SK-N-MC (cell line): ENCODE measurements around the gene MADCAM1.

ENCODE experiments used
- EZH2 ChIP-seq: fragments of 200-600 bp; sonication (generic); IDR thresholded peaks from one replicate; pipeline ENCODE4 v1.6.1; 2017; ENCODE audit warnings: antibody characterized with exemption
- POLR2AphosphoS5 ChIP-seq: IDR thresholded peaks from 2 replicates; pipeline ENCODE4 v1.6.1; 2012; ENCODE audit warnings: mild to moderate bottlenecking, low read depth, low read length, borderline replicate concordance

DNA sequence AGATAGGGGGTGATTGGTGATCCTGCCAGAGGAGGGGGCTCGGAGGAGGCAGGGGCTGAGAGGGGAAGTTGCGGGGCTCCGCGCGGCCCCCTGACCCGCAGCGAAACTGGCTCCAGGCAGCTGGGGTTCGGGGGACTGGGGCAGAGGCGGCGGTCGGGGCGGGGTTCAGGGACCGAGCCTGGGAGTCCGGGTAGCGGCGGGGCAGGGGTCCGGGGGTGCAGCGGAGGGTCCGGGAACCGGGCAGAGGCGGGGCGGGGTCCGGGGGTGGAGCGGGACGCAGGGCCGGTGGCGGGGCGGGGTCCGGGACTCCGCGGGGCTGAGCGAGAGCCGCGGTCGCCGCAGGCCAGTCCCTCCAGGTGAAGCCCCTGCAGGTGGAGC, 1.2 kb downstream of the MADCAM1 start:
- TF ChIP-seq EZH2, result no peak
- no peak for TF ChIP-seq POLR2AphosphoS5
